Measurements from ENCODE around the gene TMEM201.
"Not testable (repeated sequence)": the region's sequence is repeated elsewhere in the genome, so short reads cannot be mapped to it uniquely, and the experiment has no call there.

The TMEM201 gene

DNA sequence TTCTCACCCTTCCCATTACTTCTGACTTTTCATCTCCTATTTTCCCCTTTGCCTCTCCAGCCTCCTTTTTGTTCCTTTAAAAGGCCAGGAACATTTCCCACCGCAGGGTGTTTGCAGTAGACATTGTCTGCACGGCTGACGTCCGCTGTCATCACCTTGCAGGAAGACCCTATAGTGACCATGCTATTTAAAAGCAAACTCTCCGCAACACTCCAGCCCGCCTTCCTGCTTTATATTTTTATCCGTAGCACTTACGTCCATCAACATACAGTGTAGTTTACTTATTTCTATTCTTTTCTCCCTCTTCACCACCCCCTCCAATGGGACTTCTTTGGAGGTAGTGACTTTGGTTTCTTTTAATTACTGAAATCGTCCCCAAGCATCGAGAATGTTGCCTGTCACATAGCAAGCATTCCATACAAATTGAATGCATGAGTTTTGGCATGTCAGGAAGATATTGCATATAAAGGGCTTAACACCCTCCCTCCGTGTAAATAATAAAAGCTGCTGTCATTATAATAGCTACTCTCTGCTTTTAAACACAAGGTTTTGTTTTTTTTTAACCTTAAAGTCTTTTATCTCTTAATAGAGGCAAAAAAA, 29.7 kb upstream of the TMEM201 start:
- Histone ChIP-seq H3K36me3 (ENCODE audit: control insufficient read depth, insufficient read depth, low read length) (no peaks in the 10 kb centered on the region), H3K9ac (ENCODE audit: low read length) (no peak overlapping the region), H3K4me1 (ENCODE audit: control insufficient read depth, insufficient read depth, low read length) (peaks cover 10% of the 10 kb centered on the region), H3K27me3 (ENCODE audit: control insufficient read depth, insufficient read depth, low read length) (no peaks in the 10 kb centered on the region), H3K9me3 (ENCODE audit: control insufficient read depth, low read length) (no peaks in the 10 kb centered on the region), H3K4me3 (ENCODE audit: low read length) (no peak overlapping the region)

DNA sequence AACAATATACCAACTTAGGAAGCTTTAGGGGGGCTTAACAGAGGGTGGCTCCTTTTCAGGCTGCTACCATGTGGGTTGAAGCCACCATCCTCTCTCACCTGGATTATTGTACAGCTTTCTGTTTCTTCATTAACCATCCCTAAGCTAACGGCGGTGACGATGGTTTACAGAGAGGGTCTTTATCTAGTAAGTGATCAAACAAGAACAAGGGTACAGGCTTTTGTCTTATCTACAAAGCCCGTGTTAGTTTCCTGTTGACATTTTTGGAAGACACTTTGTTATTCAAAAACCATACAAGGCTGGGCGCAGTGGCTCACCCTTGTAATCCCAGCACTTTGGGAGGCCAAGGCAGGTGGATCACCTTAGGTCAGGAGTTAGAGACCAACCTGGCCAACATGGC, 29.0 kb upstream of the TMEM201 start:
- Histone ChIP-seq H3K9me3 (ENCODE audit: control insufficient read depth, low read length) (no peaks in the 10 kb centered on the region), H3K4me3 (ENCODE audit: low read length) (no peak overlapping the region), H3K36me3 (ENCODE audit: control insufficient read depth, insufficient read depth, low read length) (no peaks in the 10 kb centered on the region), H3K9ac (ENCODE audit: low read length) (no peak overlapping the region), H3K27me3 (ENCODE audit: control insufficient read depth, insufficient read depth, low read length) (no peaks in the 10 kb centered on the region), H3K4me1 (ENCODE audit: control insufficient read depth, insufficient read depth, low read length) (peaks cover 10% of the 10 kb centered on the region)

DNA sequence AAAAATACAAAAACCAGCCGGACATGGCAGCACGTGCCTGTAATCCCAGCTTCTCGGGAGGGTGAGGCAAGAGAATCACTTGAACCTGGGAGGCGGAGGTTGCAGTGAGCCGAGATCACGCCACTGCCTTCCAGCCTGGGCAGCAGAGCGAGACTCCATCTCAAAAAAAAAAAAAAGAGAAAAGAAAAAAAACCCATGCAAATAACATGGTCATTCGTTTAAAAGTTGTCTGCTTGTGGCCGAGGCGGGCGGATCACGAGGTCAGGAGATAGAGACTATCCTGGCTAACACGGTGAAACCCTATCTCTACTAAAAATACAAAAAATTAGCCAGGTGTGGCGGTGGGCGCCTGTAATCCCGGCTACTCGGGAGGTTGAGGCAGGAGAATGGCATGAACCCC, 28.6 kb upstream of the TMEM201 start:
- not testable (repeated sequence) for H3K9ac ChIP-seq (ENCODE audit: low read length); H3K27me3 ChIP-seq (ENCODE audit: control insufficient read depth, insufficient read depth, low read length); H3K9me3 ChIP-seq (ENCODE audit: control insufficient read depth, low read length); H3K4me1 ChIP-seq (ENCODE audit: control insufficient read depth, insufficient read depth, low read length); H3K36me3 ChIP-seq (ENCODE audit: control insufficient read depth, insufficient read depth, low read length); H3K4me3 ChIP-seq (ENCODE audit: low read length)

DNA sequence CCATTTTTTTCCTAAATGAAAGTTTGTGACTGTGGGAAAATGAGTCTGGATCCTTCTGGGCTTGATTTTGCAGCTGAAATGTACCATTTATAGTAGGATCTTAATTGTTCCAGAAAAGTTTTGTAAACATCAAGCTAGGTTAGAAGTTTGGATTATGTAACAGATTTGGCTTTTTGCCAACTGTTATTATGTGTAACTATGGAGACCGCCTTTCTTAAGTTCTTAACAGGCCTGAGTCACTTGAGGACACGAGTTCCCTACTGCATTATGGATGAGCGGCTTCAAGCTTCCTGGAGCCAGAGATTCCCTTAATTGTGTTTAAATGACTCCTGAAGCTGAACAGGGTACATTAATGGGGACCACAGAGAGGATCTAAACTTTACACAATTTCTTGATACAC, 27.3 kb upstream of the TMEM201 start:
- Histone ChIP-seq H3K4me1 (ENCODE audit: control insufficient read depth, insufficient read depth, low read length) (no peaks in the 10 kb centered on the region), H3K36me3 (ENCODE audit: control insufficient read depth, insufficient read depth, low read length) (no peaks in the 10 kb centered on the region), H3K27me3 (ENCODE audit: control insufficient read depth, insufficient read depth, low read length) (no peaks in the 10 kb centered on the region), H3K4me3 (ENCODE audit: low read length) (no peak overlapping the region), H3K9ac (ENCODE audit: low read length) (no peak overlapping the region), H3K9me3 (ENCODE audit: control insufficient read depth, low read length) (no peaks in the 10 kb centered on the region)

DNA sequence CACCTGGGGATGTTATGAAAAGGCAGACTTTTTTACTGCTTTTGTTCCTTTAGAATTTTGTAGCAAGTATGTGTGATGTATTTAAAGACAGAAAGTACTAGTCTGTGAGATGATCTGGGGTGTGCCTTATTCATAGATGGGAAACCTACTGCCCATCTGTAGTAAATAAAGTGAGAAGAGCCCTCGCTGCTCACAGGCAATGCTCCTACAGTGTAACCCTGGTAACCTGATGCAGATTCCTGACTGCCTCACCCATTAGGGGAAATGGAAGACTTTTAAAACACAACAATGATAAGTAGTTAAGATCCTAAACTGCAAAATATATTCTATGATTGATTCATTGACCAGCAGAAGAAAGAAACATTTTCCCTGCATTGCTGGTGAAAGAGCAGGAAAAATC, 19.4 kb upstream of the TMEM201 start:
- no peak overlapping the region for H3K4me3 ChIP-seq (ENCODE audit: low read length)
- H3K27me3 ChIP-seq (ENCODE audit: control insufficient read depth, insufficient read depth, low read length), result no peaks in the 10 kb centered on the region
- H3K9me3 ChIP-seq (ENCODE audit: control insufficient read depth, low read length), result no peaks in the 10 kb centered on the region
- H3K4me1 ChIP-seq (ENCODE audit: control insufficient read depth, insufficient read depth, low read length), result no peaks in the 10 kb centered on the region
- no peak overlapping the region for H3K9ac ChIP-seq (ENCODE audit: low read length)
- H3K36me3 ChIP-seq (ENCODE audit: control insufficient read depth, insufficient read depth, low read length), result no peaks in the 10 kb centered on the region

DNA sequence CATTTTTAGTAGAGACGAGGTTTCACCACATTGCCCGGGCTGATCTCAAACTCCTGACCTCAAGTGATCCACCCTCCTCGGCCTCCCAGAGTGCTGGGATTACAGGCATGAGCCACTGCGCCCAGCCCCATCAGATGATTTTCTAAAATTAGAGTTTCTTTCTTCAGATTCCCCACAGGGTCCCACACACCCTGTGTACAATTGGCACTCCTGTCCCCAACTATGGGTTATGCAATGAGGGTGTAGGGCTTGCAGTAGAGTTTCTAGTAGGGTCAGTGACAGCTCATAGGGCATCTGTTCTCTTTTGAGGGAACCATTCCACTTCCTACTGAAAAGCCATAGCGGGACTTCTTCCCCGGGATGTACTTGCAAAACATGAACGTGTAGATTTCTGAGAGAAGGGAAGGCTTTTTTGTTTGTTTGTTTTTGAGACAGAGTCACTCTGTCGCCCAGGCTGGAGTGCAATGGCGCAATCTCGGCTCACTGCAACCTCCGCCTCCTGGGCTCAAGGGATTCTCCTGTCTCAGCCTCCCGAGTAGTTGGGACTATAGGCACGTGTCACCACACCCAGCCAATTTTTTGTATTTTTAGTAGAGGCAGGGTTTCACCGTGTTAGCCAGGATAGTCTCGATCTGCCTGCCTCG, 17.7 kb upstream of the TMEM201 start:
- H3K27me3 ChIP-seq (ENCODE audit: control insufficient read depth, insufficient read depth, low read length); H3K9ac ChIP-seq (ENCODE audit: low read length); H3K9me3 ChIP-seq (ENCODE audit: control insufficient read depth, low read length); H3K4me1 ChIP-seq (ENCODE audit: control insufficient read depth, insufficient read depth, low read length); H3K4me3 ChIP-seq (ENCODE audit: low read length); H3K36me3 ChIP-seq (ENCODE audit: control insufficient read depth, insufficient read depth, low read length): not testable (repeated sequence)

DNA sequence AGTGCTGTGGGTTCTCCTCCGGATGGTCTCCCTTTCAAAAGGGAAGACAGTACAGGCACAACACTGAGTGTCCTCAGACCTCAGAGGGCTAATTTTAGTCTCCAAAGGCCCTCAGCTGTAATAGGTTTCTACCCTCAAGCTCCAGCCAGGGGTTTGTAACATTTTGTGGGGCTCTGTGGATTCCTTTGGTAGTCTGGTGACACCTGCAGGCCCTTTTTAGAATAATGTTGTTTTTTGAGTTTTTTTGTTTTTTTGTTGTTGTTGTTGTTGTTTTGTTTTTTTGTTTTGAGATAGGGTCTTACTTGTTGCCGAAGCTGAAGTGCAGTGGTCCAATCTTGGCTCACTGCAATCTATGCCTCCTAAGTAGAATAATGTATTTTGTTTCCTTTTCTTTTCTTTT, 15.0 kb upstream of the TMEM201 start:
- no peaks in the 10 kb centered on the region for H3K36me3 ChIP-seq (ENCODE audit: control insufficient read depth, insufficient read depth, low read length)
- no peaks in the 10 kb centered on the region for H3K27me3 ChIP-seq (ENCODE audit: control insufficient read depth, insufficient read depth, low read length)
- H3K4me1 ChIP-seq (ENCODE audit: control insufficient read depth, insufficient read depth, low read length), result no peaks in the 10 kb centered on the region
- no peaks in the 10 kb centered on the region for H3K9me3 ChIP-seq (ENCODE audit: control insufficient read depth, low read length)
- no peak overlapping the region for H3K9ac ChIP-seq (ENCODE audit: low read length)
- no peak overlapping the region for H3K4me3 ChIP-seq (ENCODE audit: low read length)

- H3K9ac ChIP-seq (ENCODE audit: low read length), result no peak overlapping the region
- no peaks in the 10 kb centered on the region for H3K36me3 ChIP-seq (ENCODE audit: control insufficient read depth, insufficient read depth, low read length)
- H3K9me3 ChIP-seq (ENCODE audit: control insufficient read depth, low read length), result no peaks in the 10 kb centered on the region
- H3K4me3 ChIP-seq (ENCODE audit: low read length), result no peak overlapping the region
- H3K4me1 ChIP-seq (ENCODE audit: control insufficient read depth, insufficient read depth, low read length), result no peaks in the 10 kb centered on the region
- no peaks in the 10 kb centered on the region for H3K27me3 ChIP-seq (ENCODE audit: control insufficient read depth, insufficient read depth, low read length)
Measured at GRCh38 chr1:9575486-9575885, 13.2 kb upstream of the TMEM201 start.

DNA sequence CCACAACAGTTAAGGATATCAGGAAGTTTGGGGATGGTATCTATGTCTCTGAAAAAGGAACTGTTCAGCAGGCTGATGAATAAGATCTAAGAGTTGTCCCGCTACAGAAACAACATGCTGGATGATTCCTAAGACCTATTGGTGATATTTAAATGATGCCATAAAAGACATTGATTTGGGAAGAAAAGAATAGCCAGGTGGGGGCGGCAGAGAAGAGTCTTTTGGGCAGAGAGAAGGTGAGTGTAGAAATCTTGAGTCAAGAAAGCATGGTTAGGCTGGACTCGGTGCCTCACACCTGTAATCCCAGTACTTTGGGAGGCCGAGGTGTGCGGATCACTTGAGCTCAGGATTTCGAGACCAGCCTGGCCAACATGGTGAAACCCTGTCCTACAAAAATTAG, 11.8 kb upstream of the TMEM201 start:
- Histone ChIP-seq H3K9me3 (ENCODE audit: control insufficient read depth, low read length) (no peaks in the 10 kb centered on the region), H3K27me3 (ENCODE audit: control insufficient read depth, insufficient read depth, low read length) (no peaks in the 10 kb centered on the region), H3K36me3 (ENCODE audit: control insufficient read depth, insufficient read depth, low read length) (no peaks in the 10 kb centered on the region), H3K4me1 (ENCODE audit: control insufficient read depth, insufficient read depth, low read length) (no peaks in the 10 kb centered on the region), H3K4me3 (ENCODE audit: low read length) (no peak overlapping the region), H3K9ac (ENCODE audit: low read length) (no peak overlapping the region)

GRCh38 chr1:9577423-9577822, 11.3 kb upstream of the TMEM201 start:
- Histone ChIP-seq H3K27me3 (ENCODE audit: control insufficient read depth, insufficient read depth, low read length) (no peaks in the 10 kb centered on the region), H3K4me1 (ENCODE audit: control insufficient read depth, insufficient read depth, low read length) (no peaks in the 10 kb centered on the region), H3K9me3 (ENCODE audit: control insufficient read depth, low read length) (no peaks in the 10 kb centered on the region), H3K9ac (ENCODE audit: low read length) (no peak overlapping the region), H3K36me3 (ENCODE audit: control insufficient read depth, insufficient read depth, low read length) (no peaks in the 10 kb centered on the region), H3K4me3 (ENCODE audit: low read length) (no peak overlapping the region)

- Histone ChIP-seq H3K9ac (ENCODE audit: low read length) (no peak overlapping the region), H3K4me3 (ENCODE audit: low read length) (no peak overlapping the region), H3K36me3 (ENCODE audit: control insufficient read depth, insufficient read depth, low read length) (no peaks in the 10 kb centered on the region), H3K4me1 (ENCODE audit: control insufficient read depth, insufficient read depth, low read length) (no peaks in the 10 kb centered on the region), H3K27me3 (ENCODE audit: control insufficient read depth, insufficient read depth, low read length) (no peaks in the 10 kb centered on the region), H3K9me3 (ENCODE audit: control insufficient read depth, low read length) (no peaks in the 10 kb centered on the region)
Measured at GRCh38 chr1:9580942-9581341, 7.8 kb upstream of the TMEM201 start.

- Histone ChIP-seq H3K9me3 (ENCODE audit: control insufficient read depth, low read length) (no peaks in the 10 kb centered on the region), H3K27me3 (ENCODE audit: control insufficient read depth, insufficient read depth, low read length) (no peaks in the 10 kb centered on the region)
Measured at GRCh38 chr1:9586147-9586766, 2.5 kb upstream of the TMEM201 start.

More at GRCh38 chr1:9586147-9586766, 2.5 kb upstream of the TMEM201 start:
- peaks cover 6% of the 10 kb centered on the region for H3K4me1 ChIP-seq (ENCODE audit: control insufficient read depth, insufficient read depth, low read length)
- no peak overlapping the region for H3K9ac ChIP-seq (ENCODE audit: low read length)
- no peaks in the 10 kb centered on the region for H3K36me3 ChIP-seq (ENCODE audit: control insufficient read depth, insufficient read depth, low read length)
- no peak overlapping the region for H3K4me3 ChIP-seq (ENCODE audit: low read length)
